Globus pallidus (tissue), 1 donor: ENCODE results near the gene FBRSL1.
A peak's percentile ranks its signal among the peaks of the same experiment; 100 is the strongest.

Experiments used
- DNase-seq: peaks from one replicate; pipeline ENCODE4 v3.0.0-alpha.2; 2015; ENCODE audit warnings: low spot score

The FBRSL1 gene

DNA sequence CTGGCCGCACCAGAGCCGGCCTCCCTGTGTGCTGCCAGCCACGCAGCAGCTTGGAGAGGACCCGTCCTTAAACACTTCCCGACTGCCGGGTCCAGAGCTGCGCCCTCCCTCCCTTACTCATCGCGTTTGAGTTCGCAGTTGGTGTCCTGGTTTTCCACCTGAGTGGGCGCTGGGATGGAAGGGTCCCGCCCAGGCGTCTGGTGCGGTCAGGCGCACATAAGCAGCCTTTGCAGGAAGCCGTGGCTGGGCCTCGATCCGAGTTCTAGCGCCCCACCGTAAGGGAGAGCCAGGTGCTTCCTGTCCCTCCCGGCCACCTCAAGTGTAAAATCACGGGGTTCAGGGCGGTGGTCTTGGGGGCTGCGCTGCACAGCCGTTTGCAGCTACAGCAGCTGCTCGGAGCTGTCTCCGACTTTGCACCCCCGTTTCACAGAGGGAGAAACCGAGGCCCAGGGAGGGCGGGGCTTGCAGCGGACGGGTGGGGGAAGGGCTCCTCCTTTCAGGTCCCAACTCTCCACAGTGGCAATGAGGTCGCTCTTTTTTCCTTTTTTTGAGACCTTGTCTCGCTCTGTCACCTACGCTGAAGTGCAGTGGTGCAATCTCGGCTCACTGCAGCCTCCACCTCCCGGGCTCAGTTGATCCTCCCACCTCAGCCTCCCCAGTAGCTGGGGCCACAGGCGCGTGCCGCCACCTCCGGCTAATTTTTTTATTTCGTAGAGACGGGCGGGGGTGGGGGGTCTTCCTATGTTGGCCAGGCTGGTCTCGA is 69.1 kb downstream of the FBRSL1 start:
- no peak for DNase-seq

DNA sequence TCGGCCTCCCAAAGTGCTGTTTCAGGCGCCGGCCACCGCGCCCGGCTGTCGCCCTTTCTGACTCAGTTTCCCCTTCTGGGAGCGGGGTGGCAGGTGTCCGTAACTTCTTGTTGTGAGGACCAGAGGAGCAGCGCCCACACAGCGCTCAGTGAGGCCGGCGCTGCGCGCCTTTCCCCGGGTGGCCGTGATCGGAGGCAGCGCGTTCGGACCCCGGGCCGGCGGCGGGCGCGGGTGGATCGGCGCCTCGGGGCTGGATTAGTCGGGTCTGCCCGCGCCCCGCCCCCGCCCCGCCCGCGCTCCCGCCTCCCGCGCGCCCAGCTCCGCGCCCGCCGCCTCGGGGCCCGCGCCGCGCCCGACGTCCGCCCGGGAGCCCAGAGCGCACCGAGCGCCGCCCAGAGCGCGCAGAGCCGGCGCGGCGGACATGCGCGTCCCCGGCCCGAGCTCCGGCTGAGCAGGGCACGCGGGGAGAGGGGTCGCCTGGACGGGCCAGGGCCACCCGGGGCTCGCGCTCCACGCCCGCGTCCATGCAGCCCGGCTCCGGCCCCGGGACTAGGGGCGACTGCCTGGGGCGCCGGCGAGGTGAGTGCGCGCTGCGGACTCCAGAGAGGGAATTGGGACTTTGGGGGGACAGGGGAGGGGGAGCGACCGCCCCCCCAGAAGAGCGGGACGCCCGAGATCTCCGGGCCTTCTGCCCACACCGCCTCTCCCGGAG is 69.9 kb downstream of the FBRSL1 start:
- DNase-seq, result peak; percentile 30

DNA sequence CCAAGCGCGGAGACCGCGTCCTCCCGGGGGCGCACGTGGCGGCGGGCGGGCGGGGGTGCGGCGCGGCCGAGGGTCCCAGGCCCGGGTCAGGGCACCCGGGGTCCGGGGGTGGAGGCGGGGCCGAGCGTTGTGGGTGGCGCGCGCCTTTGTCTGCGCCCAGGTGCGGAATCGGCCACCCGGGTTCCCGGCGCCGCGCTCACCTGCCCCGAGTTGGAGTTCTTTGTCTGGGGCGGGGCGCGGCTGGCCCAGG is 70.3 kb downstream of the FBRSL1 start:
- DNase-seq, result no peak

DNA sequence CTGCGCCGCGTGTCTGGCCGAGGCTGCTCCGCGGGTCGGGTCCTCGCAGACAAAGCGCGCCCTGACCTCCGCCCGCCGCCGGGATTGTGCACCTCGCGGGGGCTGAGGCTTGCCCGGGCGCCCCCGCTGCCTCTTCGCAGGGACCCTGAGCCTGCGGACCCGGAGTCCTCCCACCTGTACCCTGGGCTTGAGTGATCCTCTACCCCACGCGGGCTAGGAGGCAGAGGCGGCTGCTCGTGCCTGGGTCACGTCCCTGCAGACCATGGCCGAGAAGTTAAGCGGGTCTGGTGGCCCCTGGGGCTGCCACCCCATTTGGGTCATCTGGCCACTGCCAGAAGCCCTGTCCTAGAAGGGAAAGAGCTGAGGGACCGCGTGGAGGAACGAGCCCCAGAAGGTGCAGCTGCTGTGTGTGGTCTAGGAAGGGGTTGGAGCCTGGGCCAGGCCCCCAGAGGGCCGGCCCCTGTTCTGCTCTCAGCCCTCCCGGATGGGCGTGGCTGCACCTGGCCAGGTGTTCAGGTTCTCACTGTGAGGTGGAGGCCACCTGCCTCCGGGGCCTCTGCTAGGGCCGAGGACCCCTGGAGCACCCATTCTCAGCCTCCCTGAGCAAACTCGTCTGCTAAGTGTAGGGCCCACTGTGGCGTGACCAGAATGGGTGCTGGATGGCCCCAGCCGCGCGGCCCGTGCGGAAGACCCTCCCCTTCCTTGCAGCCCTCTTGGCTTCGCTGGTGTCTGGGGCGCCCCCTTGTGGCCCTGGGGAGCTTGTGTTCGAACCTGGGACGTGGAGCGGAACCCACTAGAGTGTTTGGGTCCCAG is 70.9 kb downstream of the FBRSL1 start:
- DNase-seq, result no peak
